Measurements from ENCODE around the gene JMJD7.
A peak's percentile ranks its signal among the peaks of the same experiment; 100 is the strongest.
"Not testable (repeated sequence)": the region's sequence is repeated elsewhere in the genome, so short reads cannot be mapped to it uniquely, and the experiment has no call there.

Gene JMJD7

DNA sequence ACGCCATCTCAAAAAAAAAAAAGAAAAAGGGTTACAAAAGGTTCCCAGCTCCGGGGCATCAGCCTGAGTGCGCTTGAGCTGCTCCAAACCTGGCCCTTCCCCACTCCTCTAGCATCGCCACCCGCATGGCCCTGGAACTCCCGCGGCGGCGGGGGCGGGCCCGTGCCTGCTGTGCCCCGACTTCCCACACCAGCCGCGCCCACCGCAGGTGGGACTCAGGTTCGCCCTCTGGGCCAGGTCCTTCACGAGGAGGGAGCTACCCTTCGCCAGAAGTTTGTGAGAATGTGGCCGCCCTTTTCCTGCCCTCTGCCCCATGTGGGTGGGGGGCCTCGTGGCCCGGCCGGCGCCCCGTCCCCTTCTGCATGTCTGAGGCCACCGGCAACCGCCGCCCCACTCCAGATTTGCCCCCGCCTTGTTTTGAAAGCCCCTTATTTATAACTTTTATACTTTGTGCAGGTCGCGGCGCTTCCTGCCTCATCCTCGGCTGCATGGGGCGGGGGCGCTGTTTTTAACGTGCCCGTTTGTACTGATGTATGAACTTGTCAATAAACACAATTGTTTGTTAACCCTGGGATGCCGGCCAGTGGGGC lies 507 bp upstream of the JMJD7 start:
- H3F3A ChIP-seq (ENCODE audit: control insufficient read depth, insufficient read depth) = no peaks in the 10 kb centered on the region
- H3K27me3 ChIP-seq (ENCODE audit: control insufficient read depth, low read length) = no peaks in the 10 kb centered on the region
- TF ChIP-seq, protein P1, sequence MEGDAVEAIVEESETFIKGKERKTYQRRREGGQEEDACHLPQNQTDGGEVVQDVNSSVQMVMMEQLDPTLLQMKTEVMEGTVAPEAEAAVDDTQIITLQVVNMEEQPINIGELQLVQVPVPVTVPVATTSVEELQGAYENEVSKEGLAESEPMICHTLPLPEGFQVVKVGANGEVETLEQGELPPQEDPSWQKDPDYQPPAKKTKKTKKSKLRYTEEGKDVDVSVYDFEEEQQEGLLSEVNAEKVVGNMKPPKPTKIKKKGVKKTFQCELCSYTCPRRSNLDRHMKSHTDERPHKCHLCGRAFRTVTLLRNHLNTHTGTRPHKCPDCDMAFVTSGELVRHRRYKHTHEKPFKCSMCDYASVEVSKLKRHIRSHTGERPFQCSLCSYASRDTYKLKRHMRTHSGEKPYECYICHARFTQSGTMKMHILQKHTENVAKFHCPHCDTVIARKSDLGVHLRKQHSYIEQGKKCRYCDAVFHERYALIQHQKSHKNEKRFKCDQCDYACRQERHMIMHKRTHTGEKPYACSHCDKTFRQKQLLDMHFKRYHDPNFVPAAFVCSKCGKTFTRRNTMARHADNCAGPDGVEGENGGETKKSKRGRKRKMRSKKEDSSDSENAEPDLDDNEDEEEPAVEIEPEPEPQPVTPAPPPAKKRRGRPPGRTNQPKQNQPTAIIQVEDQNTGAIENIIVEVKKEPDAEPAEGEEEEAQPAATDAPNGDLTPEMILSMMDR (IDR thresholded peaks at IDR 0.05; ENCODE audit: low read depth, low read length, poor library complexity, severe bottlenecking) = peak; percentile 19
- TF ChIP-seq EZH2phosphoT487 (IDR thresholded peaks at IDR 0.05; ENCODE audit: borderline replicate concordance, low read length) = no peak
- peaks cover 15% of the 10 kb centered on the region for H3K4me1 ChIP-seq (ENCODE audit: control insufficient read depth, low read length)
- H3K27ac ChIP-seq (ENCODE audit: low read depth, low read length) = no peak overlapping the region
- H3K36me3 ChIP-seq (ENCODE audit: control insufficient read depth, low read length) = peaks cover 2% of the 10 kb centered on the region; the same call in 1 of the 2 replicates
- H3K9me2 ChIP-seq (replicated peaks; ENCODE audit: control insufficient read depth, low read length) = no peaks in the 10 kb centered on the region
- H3K9me3 ChIP-seq (ENCODE audit: control insufficient read depth, insufficient read depth, low read length) = no peaks in the 10 kb centered on the region
- H3K4me2 ChIP-seq (ENCODE audit: low read length) = peak overlapping the region; percentile 89
- H3K79me2 ChIP-seq (ENCODE audit: control insufficient read depth, low read length) = no peaks in the 10 kb centered on the region; the same call in 1 of the 2 replicates
- H3K4me3 ChIP-seq (ENCODE audit: low read length) = peak overlapping the region; percentile 92
- no peaks in the 10 kb centered on the region for H4K20me1 ChIP-seq (ENCODE audit: control insufficient read depth, insufficient read depth, low read depth, low read length)

DNA sequence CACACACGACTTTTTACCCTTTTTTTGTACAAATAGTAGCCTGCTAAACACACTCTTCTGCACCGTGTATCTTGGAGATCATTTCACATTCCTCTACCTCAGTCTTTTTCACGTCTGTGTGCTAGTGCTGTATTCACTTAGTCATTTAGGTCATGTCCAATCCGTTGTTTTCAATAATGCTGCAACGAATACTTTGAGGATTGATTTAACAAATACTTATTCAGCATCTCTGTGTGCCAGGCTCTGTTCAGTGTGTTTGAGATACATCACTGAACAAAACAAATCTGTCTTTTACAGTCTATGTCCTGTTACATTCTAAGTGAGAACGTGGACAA lies 882 bp downstream of the JMJD7 start:
- Histone ChIP-seq H4K20me1 (ENCODE audit: control insufficient read depth, insufficient read depth, low read depth, low read length) (no peaks in the 10 kb centered on the region), H3K27ac (ENCODE audit: low read depth, low read length) (no peak overlapping the region), H3K4me2 (ENCODE audit: low read length) (peak overlapping the region; percentile 89), H3K36me3 (ENCODE audit: control insufficient read depth, low read length) (peaks cover 2% of the 10 kb centered on the region; the same call in 1 of the 2 replicates), H3K9me3 (ENCODE audit: control insufficient read depth, insufficient read depth, low read length) (no peaks in the 10 kb centered on the region), H3K27me3 (ENCODE audit: control insufficient read depth, low read length) (no peaks in the 10 kb centered on the region), H3K9me2 (replicated peaks; ENCODE audit: control insufficient read depth, low read length) (no peaks in the 10 kb centered on the region), H3K4me1 (ENCODE audit: control insufficient read depth, low read length) (peaks cover 15% of the 10 kb centered on the region), H3F3A (ENCODE audit: control insufficient read depth, insufficient read depth) (no peaks in the 10 kb centered on the region), H3K79me2 (ENCODE audit: control insufficient read depth, low read length) (no peaks in the 10 kb centered on the region; the same call in 1 of the 2 replicates), H3K4me3 (ENCODE audit: low read length) (peak overlapping the region; percentile 92)
- TF ChIP-seq, protein P1 (IDR thresholded peaks at IDR 0.05; ENCODE audit: low read depth, low read length, poor library complexity, severe bottlenecking) = no peak
- no peak for TF ChIP-seq EZH2phosphoT487 (IDR thresholded peaks at IDR 0.05; ENCODE audit: borderline replicate concordance, low read length)

DNA sequence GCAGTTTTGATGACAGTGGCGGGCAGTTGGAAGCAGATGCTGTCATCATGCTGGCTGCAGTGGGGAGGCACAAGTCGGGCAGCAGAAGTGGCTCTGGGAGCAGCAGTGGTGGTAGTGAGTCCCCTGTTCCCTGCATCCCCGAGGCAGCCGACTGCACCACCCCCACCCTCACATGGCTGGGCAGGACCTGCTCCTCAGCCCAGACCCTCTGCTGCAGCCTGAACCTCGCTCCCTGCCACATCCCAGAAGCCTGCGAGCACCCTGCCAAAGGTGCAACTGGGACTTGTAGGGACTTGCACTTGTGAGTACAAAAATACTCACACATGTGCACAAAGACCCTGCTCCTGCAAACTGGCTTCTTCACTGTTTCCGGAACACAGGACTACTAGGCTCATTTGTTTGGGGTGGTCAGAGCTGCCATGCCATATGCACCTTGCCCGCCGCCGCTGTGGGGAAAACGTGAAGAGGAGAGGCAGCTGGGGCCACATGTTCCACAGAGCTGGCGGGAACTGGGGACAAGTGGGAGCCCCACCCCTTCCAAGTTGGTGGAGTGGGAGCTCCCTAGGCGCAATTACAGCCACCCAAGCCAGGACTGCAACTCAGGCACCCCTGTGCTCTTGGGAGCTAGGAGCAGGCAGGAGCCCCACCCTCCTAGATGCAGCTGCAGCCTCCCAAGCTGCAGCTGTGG lies 2.2 kb downstream of the JMJD7 start:
- Histone ChIP-seq H3K9me3 (ENCODE audit: control insufficient read depth, insufficient read depth, low read length) (no peaks in the 10 kb centered on the region), H4K20me1 (ENCODE audit: control insufficient read depth, insufficient read depth, low read depth, low read length) (no peaks in the 10 kb centered on the region), H3F3A (ENCODE audit: control insufficient read depth, insufficient read depth) (no peaks in the 10 kb centered on the region), H3K4me1 (ENCODE audit: control insufficient read depth, low read length) (peaks cover 15% of the 10 kb centered on the region), H3K36me3 (ENCODE audit: control insufficient read depth, low read length) (peaks cover 2% of the 10 kb centered on the region; the same call in 1 of the 2 replicates), H3K9me2 (replicated peaks; ENCODE audit: control insufficient read depth, low read length) (no peaks in the 10 kb centered on the region), H3K27me3 (ENCODE audit: control insufficient read depth, low read length) (no peaks in the 10 kb centered on the region), H3K4me3 (ENCODE audit: low read length) (no peak overlapping the region), H3K79me2 (ENCODE audit: control insufficient read depth, low read length) (no peaks in the 10 kb centered on the region; the same call in 1 of the 2 replicates), H3K27ac (ENCODE audit: low read depth, low read length) (no peak overlapping the region), H3K4me2 (ENCODE audit: low read length) (no peak overlapping the region)
- TF ChIP-seq EZH2phosphoT487 (IDR thresholded peaks at IDR 0.05; ENCODE audit: borderline replicate concordance, low read length) = no peak
- TF ChIP-seq, protein P1 (IDR thresholded peaks at IDR 0.05; ENCODE audit: low read depth, low read length, poor library complexity, severe bottlenecking) = no peak

DNA sequence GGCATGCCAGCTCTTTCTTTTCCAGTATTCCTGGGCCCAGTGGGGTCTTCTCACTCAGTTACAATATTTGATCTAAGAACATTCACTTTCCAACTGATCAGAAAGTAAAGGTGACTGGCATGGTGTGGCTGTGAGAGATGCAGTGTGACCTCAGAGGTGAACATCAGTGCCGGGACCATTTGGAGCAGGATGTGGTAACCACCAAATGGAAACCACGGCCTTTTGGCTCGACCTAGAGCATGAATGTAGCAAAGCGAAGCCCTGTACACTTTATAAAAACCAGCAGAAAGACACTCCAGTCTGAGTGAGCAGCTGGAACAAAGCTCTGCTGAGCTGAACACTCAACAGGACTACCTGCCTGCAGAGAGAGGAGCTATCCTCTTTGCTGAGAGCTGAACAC lies 3.4 kb downstream of the JMJD7 start:
- not testable (repeated sequence) for H3K9me3 ChIP-seq (ENCODE audit: control insufficient read depth, insufficient read depth, low read length); H3K27ac ChIP-seq (ENCODE audit: low read depth, low read length); H3K27me3 ChIP-seq (ENCODE audit: control insufficient read depth, low read length); H4K20me1 ChIP-seq (ENCODE audit: control insufficient read depth, insufficient read depth, low read depth, low read length); H3K4me3 ChIP-seq (ENCODE audit: low read length); H3K9me2 ChIP-seq (replicated peaks; ENCODE audit: control insufficient read depth, low read length); H3K36me3 ChIP-seq (ENCODE audit: control insufficient read depth, low read length); H3K79me2 ChIP-seq (ENCODE audit: control insufficient read depth, low read length); H3F3A ChIP-seq (ENCODE audit: control insufficient read depth, insufficient read depth); H3K4me2 ChIP-seq (ENCODE audit: low read length)
- peaks cover 15% of the 10 kb centered on the region for H3K4me1 ChIP-seq (ENCODE audit: control insufficient read depth, low read length)

Data from DOHH2 (cell line).